Dendritic cell treated with granulocyte-macrophage colony-stimulating factor and Interleukin-4, amounts not matched to agents 40 ng/mL and 50 ng/mL, for 4 days (primary cell): ENCODE data around the gene MRM3.
"Not testable (repeated sequence)": the region's sequence is repeated elsewhere in the genome, so short reads cannot be mapped to it uniquely, and the experiment has no call there.

Experiments
- H3K27ac Mint-ChIP-seq: one replicate; pipeline ENCODE4 v1.8.0; 2022; ENCODE audit warnings: mild to moderate bottlenecking, mixed read lengths
- H3K27me3 Mint-ChIP-seq: one replicate; pipeline ENCODE4 v1.8.0; 2022; ENCODE audit warnings: mild to moderate bottlenecking, mixed read lengths
- H3K36me3 Mint-ChIP-seq: one replicate; pipeline ENCODE4 v1.8.0; 2022; ENCODE audit warnings: low read depth, mixed read lengths
- H3K4me1 Mint-ChIP-seq: one replicate; pipeline ENCODE4 v1.8.0; 2022; ENCODE audit warnings: low read depth, mixed read lengths
- H3K4me3 Mint-ChIP-seq: one replicate; pipeline ENCODE4 v1.8.0; 2022; ENCODE audit warnings: mild to moderate bottlenecking, moderate library complexity, mixed read lengths
- H3K9me3 Mint-ChIP-seq: one replicate; pipeline ENCODE4 v1.8.0; 2022; ENCODE audit warnings: mixed read lengths
- intact Hi-C: fragments of 100-400 bp; cut with micrococcal nuclease; formaldehyde crosslinking; loops from one replicate; pipeline ENCODE4 v1.15.0; 2022

MRM3 gene

GRCh38 chr17:795276-795675, 13.1 kb downstream of the MRM3 start:
- peaks cover 32% of the 10 kb centered on the region for H3K36me3 Mint-ChIP-seq
- H3K9me3 Mint-ChIP-seq: no peaks in the 10 kb centered on the region
- H3K27ac Mint-ChIP-seq: no peak overlapping the region
- H3K27me3 Mint-ChIP-seq: peaks cover 2% of the 10 kb centered on the region
- no peak overlapping the region for H3K4me3 Mint-ChIP-seq
- intact Hi-C loops: loop anchor here (1.0 kb wide), 1 partner anchor 186 kb away; no protein-coding TSS in a partner anchor
- peaks cover 9% of the 10 kb centered on the region for H3K4me1 Mint-ChIP-seq

- no peak overlapping the region for H3K27ac Mint-ChIP-seq
Observed at GRCh38 chr17:795721-796120, 13.6 kb downstream of the MRM3 start.

GRCh38 chr17:796609-797008, 14.5 kb downstream of the MRM3 start:
- Mint-ChIP-seq H3K27me3 (peaks cover 4% of the 10 kb centered on the region), H3K9me3 (no peaks in the 10 kb centered on the region), H3K4me1 (peaks cover 9% of the 10 kb centered on the region), H3K4me3 (no peak overlapping the region), H3K27ac (no peak overlapping the region), H3K36me3 (peaks cover 19% of the 10 kb centered on the region)
- intact Hi-C loops: no loop called here

More at GRCh38 chr17:795721-796120, 13.6 kb downstream of the MRM3 start:
- H3K27me3 Mint-ChIP-seq: peaks cover 2% of the 10 kb centered on the region
- H3K4me3 Mint-ChIP-seq: no peak overlapping the region
- H3K4me1 Mint-ChIP-seq: peaks cover 9% of the 10 kb centered on the region
- peaks cover 28% of the 10 kb centered on the region for H3K36me3 Mint-ChIP-seq
- no peaks in the 10 kb centered on the region for H3K9me3 Mint-ChIP-seq
- intact Hi-C loops: loop anchor here (1.0 kb wide), 1 partner anchor 186 kb away; no protein-coding TSS in a partner anchor

GRCh38 chr17:797236-797840, 15.2 kb downstream of the MRM3 start:
- H3K27me3 Mint-ChIP-seq: peaks cover 4% of the 10 kb centered on the region
- no peaks in the 10 kb centered on the region for H3K9me3 Mint-ChIP-seq
- H3K4me3 Mint-ChIP-seq: no peak overlapping the region
- H3K27ac Mint-ChIP-seq: no peak overlapping the region
- intact Hi-C loops: no loop called here
- peaks cover 9% of the 10 kb centered on the region for H3K4me1 Mint-ChIP-seq
- H3K36me3 Mint-ChIP-seq: peaks cover 12% of the 10 kb centered on the region

GRCh38 chr17:798246-798645, 16.1 kb downstream of the MRM3 start:
- H3K9me3 Mint-ChIP-seq: no peaks in the 10 kb centered on the region
- H3K27ac Mint-ChIP-seq: no peak overlapping the region
- intact Hi-C loops: no loop called here
- no peak overlapping the region for H3K4me3 Mint-ChIP-seq
- H3K36me3 Mint-ChIP-seq: peaks cover 2% of the 10 kb centered on the region
- H3K27me3 Mint-ChIP-seq: peaks cover 4% of the 10 kb centered on the region
- H3K4me1 Mint-ChIP-seq: peaks cover 9% of the 10 kb centered on the region

GRCh38 chr17:799261-799660, 17.1 kb downstream of the MRM3 start:
- peaks cover 9% of the 10 kb centered on the region for H3K4me1 Mint-ChIP-seq
- no peaks in the 10 kb centered on the region for H3K36me3 Mint-ChIP-seq
- no peak overlapping the region for H3K27ac Mint-ChIP-seq
- intact Hi-C loops: no loop called here
- no peak overlapping the region for H3K4me3 Mint-ChIP-seq
- H3K27me3 Mint-ChIP-seq: peaks cover 4% of the 10 kb centered on the region
- H3K9me3 Mint-ChIP-seq: no peaks in the 10 kb centered on the region

- Mint-ChIP-seq H3K4me3 (no peak overlapping the region), H3K36me3 (no peaks in the 10 kb centered on the region), H3K4me1 (no peaks in the 10 kb centered on the region), H3K27ac (no peak overlapping the region), H3K27me3 (peaks cover 2% of the 10 kb centered on the region), H3K9me3 (no peaks in the 10 kb centered on the region)
- intact Hi-C loops: no loop called here
Observed at GRCh38 chr17:800446-801242, 18.5 kb downstream of the MRM3 start.

GRCh38 chr17:801660-802059, 19.5 kb downstream of the MRM3 start:
- Mint-ChIP-seq H3K27me3 (peaks cover 2% of the 10 kb centered on the region), H3K4me3 (no peak overlapping the region), H3K27ac (no peak overlapping the region), H3K36me3 (no peaks in the 10 kb centered on the region), H3K9me3 (no peaks in the 10 kb centered on the region), H3K4me1 (no peaks in the 10 kb centered on the region)
- intact Hi-C loops: no loop called here

GRCh38 chr17:802481-802880, 20.3 kb downstream of the MRM3 start:
- no peak overlapping the region for H3K27ac Mint-ChIP-seq
- no peak overlapping the region for H3K4me3 Mint-ChIP-seq
- H3K27me3 Mint-ChIP-seq: peaks cover 2% of the 10 kb centered on the region
- H3K9me3 Mint-ChIP-seq: no peaks in the 10 kb centered on the region
- intact Hi-C loops: no loop called here
- H3K36me3 Mint-ChIP-seq: no peaks in the 10 kb centered on the region
- no peaks in the 10 kb centered on the region for H3K4me1 Mint-ChIP-seq

GRCh38 chr17:802901-803881, 21.0 kb downstream of the MRM3 start:
- Mint-ChIP-seq H3K4me1 (no peaks in the 10 kb centered on the region), H3K27me3 (peaks cover 2% of the 10 kb centered on the region), H3K27ac (no peak overlapping the region), H3K9me3 (no peaks in the 10 kb centered on the region), H3K36me3 (no peaks in the 10 kb centered on the region), H3K4me3 (no peak overlapping the region)
- intact Hi-C loops: no loop called here

- H3K9me3 Mint-ChIP-seq: no peaks in the 10 kb centered on the region
- H3K4me1 Mint-ChIP-seq: no peaks in the 10 kb centered on the region
- intact Hi-C loops: no loop called here
- no peak overlapping the region for H3K27ac Mint-ChIP-seq
- H3K27me3 Mint-ChIP-seq: peaks cover 2% of the 10 kb centered on the region
- H3K36me3 Mint-ChIP-seq: no peaks in the 10 kb centered on the region
- H3K4me3 Mint-ChIP-seq: no peak overlapping the region
Observed at GRCh38 chr17:804541-805435, 22.6 kb downstream of the MRM3 start.

- H3K36me3 Mint-ChIP-seq, intact Hi-C loops, H3K4me1 Mint-ChIP-seq, H3K4me3 Mint-ChIP-seq, H3K27ac Mint-ChIP-seq, H3K9me3 Mint-ChIP-seq, H3K27me3 Mint-ChIP-seq: not testable (repeated sequence)
Observed at GRCh38 chr17:805886-806285, 23.7 kb downstream of the MRM3 start.

GRCh38 chr17:806346-806745, 24.2 kb downstream of the MRM3 start:
- H3K27me3 Mint-ChIP-seq: no peaks in the 10 kb centered on the region
- H3K4me3 Mint-ChIP-seq: no peak overlapping the region
- intact Hi-C loops: no loop called here
- no peaks in the 10 kb centered on the region for H3K9me3 Mint-ChIP-seq
- no peak overlapping the region for H3K27ac Mint-ChIP-seq
- no peaks in the 10 kb centered on the region for H3K36me3 Mint-ChIP-seq
- H3K4me1 Mint-ChIP-seq: no peaks in the 10 kb centered on the region
